HPDE6-E6E7 (cell line): ENCODE data around the gene SCFD2.

Experiments used
- DNase-seq: peaks from one replicate; pipeline ENCODE4 v3.0.0; 2011; ENCODE audit warnings: missing footprints; ENCODE audit errors: extremely low spot score

The SCFD2 gene

GRCh38 chr4:52956691-52957090 is 409.2 kb downstream of the SCFD2 start:
- no peak for DNase-seq

- no peak for DNase-seq
Measured at GRCh38 chr4:52954560-52955170, 411.2 kb downstream of the SCFD2 start.

GRCh38 chr4:52952540-52952939 is 413.3 kb downstream of the SCFD2 start:
- DNase-seq, result no peak

GRCh38 chr4:52951016-52951415 is 414.8 kb downstream of the SCFD2 start:
- no peak for DNase-seq

- DNase-seq, result no peak
Measured at GRCh38 chr4:52950226-52950625, 415.6 kb downstream of the SCFD2 start.

GRCh38 chr4:52949336-52949735 is 416.5 kb downstream of the SCFD2 start:
- DNase-seq, result no peak

- no peak for DNase-seq
Measured at GRCh38 chr4:52948057-52948423, 417.8 kb downstream of the SCFD2 start.

GRCh38 chr4:52947401-52948056 is 418.3 kb downstream of the SCFD2 start:
- no peak for DNase-seq

DNA sequence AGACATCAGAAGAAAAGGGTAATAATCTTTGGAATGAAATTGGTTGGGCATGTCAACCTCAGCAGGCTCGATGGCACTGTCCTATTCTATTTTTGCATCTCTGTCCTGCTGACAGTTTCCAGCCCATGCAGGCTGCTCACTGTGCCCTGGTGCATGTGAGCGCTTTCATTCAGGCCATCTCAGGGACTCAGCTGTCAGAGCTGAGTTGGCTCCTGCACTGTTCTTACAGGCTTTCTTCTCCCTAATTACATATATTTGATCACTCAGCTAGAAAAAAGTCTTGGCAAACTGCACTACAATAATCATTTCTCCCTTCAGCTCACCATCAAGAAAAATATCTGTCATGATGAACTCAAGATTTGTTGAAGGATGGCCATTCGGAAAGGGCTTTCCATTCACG is 419.0 kb downstream of the SCFD2 start:
- no peak for DNase-seq

GRCh38 chr4:52945982-52946381 is 419.9 kb downstream of the SCFD2 start:
- DNase-seq, result no peak

- no peak for DNase-seq
Measured at GRCh38 chr4:52945326-52945898, 420.4 kb downstream of the SCFD2 start.

DNA sequence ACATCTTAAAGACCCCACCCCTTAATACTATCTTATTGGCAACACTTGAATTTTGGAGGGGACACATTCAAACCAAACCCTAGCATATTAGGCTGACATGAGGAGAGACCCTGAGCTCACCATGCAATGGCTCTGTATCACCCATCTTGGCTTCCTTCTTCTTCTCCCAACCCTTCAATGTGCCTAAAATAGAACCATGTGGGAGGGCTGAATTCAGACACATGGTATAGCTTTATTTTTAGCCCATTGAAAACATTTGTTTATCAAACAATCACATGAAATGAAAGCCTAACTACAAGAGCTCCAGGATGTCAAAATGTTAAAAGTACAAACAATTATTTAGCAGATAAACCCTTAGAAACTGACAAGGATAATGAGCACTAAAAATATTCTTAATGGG is 422.2 kb downstream of the SCFD2 start:
- no peak for DNase-seq

DNA sequence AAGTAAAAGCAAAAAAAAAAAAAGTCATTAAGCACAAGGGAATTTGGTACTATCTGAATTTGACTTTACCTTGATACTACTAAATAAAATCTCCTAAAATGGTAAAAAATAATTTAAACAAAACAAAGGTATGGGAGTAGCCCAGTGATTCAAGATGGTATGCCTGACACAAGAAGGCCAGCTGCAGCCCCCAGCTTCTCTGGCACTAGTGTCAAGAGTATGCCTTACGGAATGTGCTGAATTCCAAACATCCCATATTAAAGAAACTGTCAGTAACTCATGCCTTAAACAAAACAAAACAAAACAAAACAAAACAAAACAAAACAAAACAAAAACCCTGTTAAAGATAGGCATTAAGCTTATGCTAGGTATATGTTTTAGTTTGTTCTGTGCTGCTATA is 422.9 kb downstream of the SCFD2 start:
- DNase-seq, result no peak

DNA sequence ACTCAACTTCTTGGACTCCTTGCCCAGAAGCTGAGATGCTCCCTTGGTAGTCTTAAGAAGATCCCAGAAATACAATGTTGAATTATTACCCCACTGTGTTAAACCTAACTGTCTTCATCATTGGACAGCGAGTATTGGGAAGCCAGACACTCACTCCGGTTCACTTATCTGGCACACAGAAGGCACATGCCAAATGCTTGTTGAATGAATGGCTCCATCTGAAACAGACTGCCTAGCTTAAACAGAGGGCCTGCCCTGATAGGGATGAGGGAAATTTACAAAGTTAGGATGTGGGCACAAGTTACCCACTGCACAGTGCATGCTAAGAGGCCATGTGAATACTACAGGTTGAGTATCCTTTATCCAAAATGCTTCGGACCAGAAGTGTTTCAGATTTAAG is 424.4 kb downstream of the SCFD2 start:
- no peak for DNase-seq

DNA sequence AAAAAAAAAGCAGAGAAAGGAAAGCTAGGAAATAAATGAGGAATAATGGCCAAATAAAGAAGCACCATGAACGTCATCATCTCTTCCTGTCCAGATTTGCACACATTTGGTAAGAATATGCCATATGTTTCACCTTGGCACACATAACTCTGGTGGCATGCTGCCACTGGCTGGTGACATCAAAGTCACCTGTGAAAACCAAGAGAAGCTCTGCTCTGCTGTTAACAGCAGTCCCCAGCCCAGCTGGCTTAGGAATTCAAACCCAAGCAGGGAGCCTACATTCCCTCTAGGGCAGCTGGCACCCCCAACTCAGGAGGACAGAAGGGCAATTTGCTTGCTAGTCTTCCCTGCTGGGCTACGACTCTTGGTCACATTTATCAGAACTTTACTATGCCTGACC is 426.1 kb downstream of the SCFD2 start:
- no peak for DNase-seq

GRCh38 chr4:52939325-52939724 is 426.5 kb downstream of the SCFD2 start:
- no peak for DNase-seq

DNA sequence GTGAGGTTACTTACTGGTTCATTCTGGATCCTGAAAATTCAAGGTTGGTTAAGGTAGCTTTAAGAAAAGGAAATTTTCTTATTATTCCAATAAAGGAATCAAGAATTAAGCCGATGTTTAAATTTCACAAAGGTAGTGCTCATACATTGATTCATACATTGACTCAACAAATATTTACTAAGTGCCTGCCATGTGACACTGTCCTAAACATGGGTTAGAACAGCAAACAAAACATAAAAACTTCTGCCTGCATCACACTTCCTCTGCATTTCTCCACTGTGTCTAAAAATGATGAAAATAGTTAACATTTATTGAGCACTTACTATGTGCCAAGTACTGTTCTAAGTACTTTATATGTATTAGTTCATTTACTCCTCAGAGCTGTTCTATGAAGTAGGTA is 428.0 kb downstream of the SCFD2 start:
- no peak for DNase-seq

- DNase-seq, result no peak
Measured at GRCh38 chr4:52936729-52937128, 429.1 kb downstream of the SCFD2 start.

GRCh38 chr4:52935317-52935716 is 430.5 kb downstream of the SCFD2 start:
- DNase-seq, result no peak

DNA sequence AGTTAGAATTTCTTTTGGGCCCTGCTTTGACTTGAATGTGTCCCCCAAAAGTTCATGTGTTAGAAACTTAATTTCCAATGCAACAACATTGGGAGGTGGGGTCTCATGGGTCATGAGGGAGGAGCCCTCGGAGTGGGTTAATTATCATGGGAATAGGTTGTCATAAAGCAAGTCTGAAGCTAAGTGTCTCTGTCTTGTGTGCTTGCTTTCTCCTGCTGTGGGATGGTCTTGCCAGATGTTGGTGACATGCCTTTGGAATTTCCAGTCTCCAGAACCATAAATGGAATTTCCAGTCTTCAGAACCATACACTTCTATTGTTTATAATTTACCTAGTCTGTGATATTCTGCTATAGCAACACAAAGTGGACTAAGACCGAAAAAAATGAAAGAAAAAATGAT is 432.1 kb downstream of the SCFD2 start:
- DNase-seq, result no peak

GRCh38 chr4:52932591-52933470 is 433.0 kb downstream of the SCFD2 start:
- no peak for DNase-seq

DNA sequence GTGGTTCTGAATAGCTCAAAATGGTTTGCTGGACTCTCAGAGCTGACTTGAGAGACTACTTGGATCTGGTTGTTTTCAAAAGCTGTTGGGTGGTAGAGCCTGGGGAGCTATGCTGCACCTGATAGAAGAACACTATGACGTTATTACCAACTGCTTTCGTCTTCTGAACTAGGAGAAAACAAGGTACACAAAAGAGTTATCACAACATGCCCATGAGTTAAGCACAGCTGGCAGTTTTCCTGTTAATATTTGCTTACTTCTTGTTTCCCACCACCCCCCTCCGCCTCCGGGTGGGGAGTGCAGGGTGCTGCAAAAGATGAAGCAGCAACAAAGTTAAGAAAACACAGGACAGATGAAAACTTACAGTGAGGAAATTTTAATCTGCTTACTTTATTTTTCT is 434.6 kb downstream of the SCFD2 start:
- no peak for DNase-seq
